Heart right ventricle (tissue), 16 donors: ENCODE data around the gene TOM1L1. TPM values are rescaled to one million over a fixed set of nuclear protein-coding genes. Genes with fewer than 3 reads are reported as not detected.

Experiments
- ATAC-seq, 8 donors: fragments of 200-7000 bp; cut with Tn5 transposase; one replicate each; pipeline ENCODE4 v1.9.1; 2020; ENCODE audit warnings: mild to moderate bottlenecking in 8 of 8, moderate library complexity in 8 of 8, moderate number of reproducible peaks in 1 of 8
- DNase-seq, 2 donors: peaks; one replicate each; pipeline ENCODE4 v3.0.0-alpha.2; 2020
- H3K27ac ChIP-seq, 10 donors: fragments of 200-600 bp; sonication (generic) in 2 of 10; one replicate each; pipeline versions ENCODE4 v1.5.0 to v1.8.0; 2020 to 2022; ENCODE audit warnings: mild to moderate bottlenecking in 3 of 10
- H3K27me3 ChIP-seq, 7 donors: fragments of 200-600 bp; one replicate each; pipeline ENCODE4 v1.8.0; 2021 to 2022; ENCODE audit warnings: mild to moderate bottlenecking in 2 of 7
- H3K36me3 ChIP-seq, 9 donors: fragments of 200-600 bp; sonication (generic) in 1 of 9; one replicate each; pipeline versions ENCODE4 v1.5.0 to v1.8.0; 2020 to 2022; ENCODE audit warnings: mild to moderate bottlenecking in 2 of 9
- H3K4me1 ChIP-seq, 9 donors: fragments of 200-600 bp; sonication (generic) in 1 of 9; one replicate each; pipeline versions ENCODE4 v1.5.0 to v1.8.0; 2020 to 2022; ENCODE audit warnings: mild to moderate bottlenecking in 4 of 9
- H3K4me3 ChIP-seq, 10 donors: fragments of 200-600 bp; sonication (generic) in 2 of 10; one replicate each; pipeline versions ENCODE4 v1.5.0 to v1.8.0; 2020 to 2022; ENCODE audit warnings: mild to moderate bottlenecking in 7 of 10, moderate library complexity in 2 of 10
- H3K9me3 ChIP-seq, 11 donors: fragments of 200-600 bp in 10 of 11; sonication (generic) in 2 of 11; one replicate each; pipeline versions ENCODE4 v1.5.0 to v1.8.0; 2013 to 2022; ENCODE audit warnings: mild to moderate bottlenecking in 2 of 11, control low read depth in 1 of 11, moderate library complexity in 1 of 11
- CTCF ChIP-seq, 9 donors: fragments of 200-600 bp; sonication (generic) in 2 of 9; IDR thresholded peaks; one replicate each; pipeline versions ENCODE4 v1.5.0 to v1.8.0; 2021 to 2022; ENCODE audit warnings: antibody characterized with exemption in 9 of 9, mild to moderate bottlenecking in 5 of 9, moderate library complexity in 1 of 9
- WGBS, 2 donors: extraction: QIAGEN DNeasy Blood & Tissue Kit; methylation state at CpG; one replicate each; pipeline ENCODE4 v1.1.7; 2013; ENCODE audit warnings: inconsistent platforms in 1 of 2; 5-methylcytosine and 5-hydroxymethylcytosine counted together
- intact Hi-C, 10 donors: fragments of 100-400 bp; cut with DNase I; formaldehyde crosslinking; loops; one replicate each; pipeline versions ENCODE4 v1.11.1 to v1.14.2; 2022
- polyA plus RNA-seq, 2 donors: library from polyadenylated mRNA; stranded (reverse); fragments of 200-250 nt; gene quantifications; one replicate each; pipeline ENCODE4 v1.2.3, GENCODE V29; 2013
- total RNA-seq, 10 donors: library from RNA; stranded (reverse); fragmentation: NEBNext Ultra II Directional in 3 of 10; extraction: Animal tissue kit (Norgen Biotek cat#: 25700) in 3 of 10; gene quantifications; one replicate each; pipeline versions ENCODE4 v1.2.1 to v1.2.4, GENCODE V29; 2021 to 2023
- donor health status: Arrhythmogenic right ventricular cardiomyopathy.
- donor health status: ischemic (EF 13 %, LVEDD 7.1; RV severe dilation, severe dysfunction).
- donor health status: healthy with polysubstance abuse.
- donor health status: DM: no; HTN: yes; CAD: no.
- donor health status: DM: no; HTN: no; CAD: no.
- donor health status: ischemic (EF 25% LVEDD 6.9; RV normal size, moderate dysfunction).
- donor health status: ischemic (EF 25% LVEDD 5.7; RV mildly dilated, moderate dysfunction).
- donor health status: healthy.
- donor health status: DM: yes; HTN: yes; CAD: no.
- donor health status: Ischemic cardiomyopathy.
- donor health status: ischemic (EF 35%, LVEDD 5.7; RV mildly dilated, moderate dysfunction).
- donor health status: nonischemic (EF 11% LVEDD 7.7; RV severe dilation, severe dysfunction).
- donor health status: DM: yes; HTN: yes; CAD: no.
- donor health status: PGD.
- donor health status: ischemic (EF 29% LVEDD 5.4; RV normal size, mild dysfunction).
- donor health status: nonischemic (EF 23%, LVEDD 6.1; RV moderate dilation, normal function).

TOM1L1 gene
- total and polyA plus RNA-seq, 12 donors = 5.0 to 14.4 (median 9.4) TPM

GRCh38 chr17:54974759-54975158 lies 74.1 kb downstream of the TOM1L1 start:
- ATAC-seq = no peak
- DNase-seq = no peak
- intact Hi-C loops = no loop called here
- Histone ChIP-seq H3K27me3 (no peaks in the 10 kb centered on the region), H3K4me1 (peaks cover 0 to 6% (median 2%) of the 10 kb centered on the region in 9 donors), H3K9me3 (peaks cover 0 to 4% (median 0%) of the 10 kb centered on the region in 11 donors), H3K36me3 (no peaks in the 10 kb centered on the region), H3K27ac (no peak overlapping the region), H3K4me3 (no peak overlapping the region)
- no peak for TF ChIP-seq CTCF (IDR thresholded peaks at IDR 0.05)
- WGBS, 2 donors = 82 to 85% methylated on average over 3 of the region's 3 CpGs

- intact Hi-C loops = no loop called here
- Histone ChIP-seq H3K4me1 (no peaks in the 10 kb centered on the region), H3K36me3 (no peaks in the 10 kb centered on the region), H3K27ac (no peak overlapping the region), H3K27me3 (no peaks in the 10 kb centered on the region), H3K4me3 (no peak overlapping the region), H3K9me3 (peaks cover 0 to 17% (median 5%) of the 10 kb centered on the region in 11 donors)
- 94 to 95% methylated on average over 3 of the region's 3 CpGs for WGBS, 2 donors
- no peak for ATAC-seq
- no peak for DNase-seq
- no peak for TF ChIP-seq CTCF (IDR thresholded peaks at IDR 0.05)
These were observed 75.7 kb downstream of the TOM1L1 start for GRCh38 chr17:54976316-54976715.

DNA sequence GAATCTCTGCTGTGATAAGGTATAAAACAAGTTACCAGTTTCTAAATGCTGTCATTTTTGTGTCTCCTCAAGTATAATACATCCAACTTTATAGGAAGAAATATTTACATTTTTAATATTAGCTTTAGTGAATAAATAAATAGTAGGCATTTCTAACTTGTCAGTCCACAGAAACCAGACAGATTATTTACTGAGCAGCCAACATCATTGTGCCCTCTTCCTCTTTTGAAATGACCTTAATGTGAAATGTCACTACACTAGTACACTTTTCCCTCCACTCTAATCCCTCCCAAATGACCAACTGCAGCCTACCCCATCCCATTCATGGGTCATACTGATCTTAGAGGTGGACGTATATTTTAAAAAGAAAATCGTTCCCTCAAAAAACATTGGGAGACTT lies 77.1 kb downstream of the TOM1L1 start:
- H3K9me3 ChIP-seq = peaks cover 0 to 17% (median 5%) of the 10 kb centered on the region in 11 donors
- no peaks in the 10 kb centered on the region for H3K36me3 ChIP-seq
- ATAC-seq = no peak
- no peak overlapping the region for H3K27ac ChIP-seq
- intact Hi-C loops = no loop called here
- DNase-seq = no peak
- peaks cover 0 to 1% (median 0%) of the 10 kb centered on the region in 9 donors for H3K4me1 ChIP-seq
- H3K4me3 ChIP-seq = no peak overlapping the region
- no peaks in the 10 kb centered on the region for H3K27me3 ChIP-seq
- 88 to 96% methylated on average over 2 of the region's 2 CpGs for WGBS, 2 donors
- TF ChIP-seq CTCF (IDR thresholded peaks at IDR 0.05) = no peak

- Histone ChIP-seq H3K4me1 (peaks cover 0 to 6% (median 0%) of the 10 kb centered on the region in 9 donors), H3K9me3 (peaks cover 0 to 17% (median 5%) of the 10 kb centered on the region in 11 donors), H3K4me3 (no peak overlapping the region), H3K27me3 (no peaks in the 10 kb centered on the region), H3K36me3 (no peaks in the 10 kb centered on the region), H3K27ac (no peak overlapping the region)
- TF ChIP-seq CTCF (IDR thresholded peaks at IDR 0.05) = no peak
- DNase-seq = no peak
- no peak for ATAC-seq
- intact Hi-C loops = loop anchor here in 1 of 10 donors (10.0 kb wide), 1 partner anchor 535 kb away; the partner anchor contains the start of gene SMIM36
These were observed 79.0 kb downstream of the TOM1L1 start for GRCh38 chr17:54979657-54980056.
